IPS-15b (cell line): ENCODE results near the gene PGBD1.

Source experiments
- H3K27me3 ChIP-seq: one replicate; pipeline ENCODE4 v1.6.1; 2013; ENCODE audit warnings: low read length; ENCODE audit not compliant: control insufficient read depth, insufficient read depth
- H3K36me3 ChIP-seq: one replicate; pipeline ENCODE4 v1.6.1; 2013; ENCODE audit warnings: low read length; ENCODE audit not compliant: control insufficient read depth, insufficient read depth
- H3K4me1 ChIP-seq: one replicate; pipeline ENCODE4 v1.6.1; 2013; ENCODE audit warnings: mild to moderate bottlenecking, low read length; ENCODE audit not compliant: control insufficient read depth, insufficient read depth
- H3K4me3 ChIP-seq: one replicate; pipeline ENCODE4 v1.5.1; 2013; ENCODE audit warnings: low read depth, low read length
- H3K9ac ChIP-seq: one replicate; pipeline ENCODE4 v1.6.1; 2013; ENCODE audit warnings: low read depth, mild to moderate bottlenecking, low read length
- H3K9me3 ChIP-seq: one replicate; pipeline ENCODE4 v1.6.1; 2013; ENCODE audit warnings: mild to moderate bottlenecking, low read length; ENCODE audit not compliant: control insufficient read depth, insufficient read depth

The PGBD1 gene

DNA sequence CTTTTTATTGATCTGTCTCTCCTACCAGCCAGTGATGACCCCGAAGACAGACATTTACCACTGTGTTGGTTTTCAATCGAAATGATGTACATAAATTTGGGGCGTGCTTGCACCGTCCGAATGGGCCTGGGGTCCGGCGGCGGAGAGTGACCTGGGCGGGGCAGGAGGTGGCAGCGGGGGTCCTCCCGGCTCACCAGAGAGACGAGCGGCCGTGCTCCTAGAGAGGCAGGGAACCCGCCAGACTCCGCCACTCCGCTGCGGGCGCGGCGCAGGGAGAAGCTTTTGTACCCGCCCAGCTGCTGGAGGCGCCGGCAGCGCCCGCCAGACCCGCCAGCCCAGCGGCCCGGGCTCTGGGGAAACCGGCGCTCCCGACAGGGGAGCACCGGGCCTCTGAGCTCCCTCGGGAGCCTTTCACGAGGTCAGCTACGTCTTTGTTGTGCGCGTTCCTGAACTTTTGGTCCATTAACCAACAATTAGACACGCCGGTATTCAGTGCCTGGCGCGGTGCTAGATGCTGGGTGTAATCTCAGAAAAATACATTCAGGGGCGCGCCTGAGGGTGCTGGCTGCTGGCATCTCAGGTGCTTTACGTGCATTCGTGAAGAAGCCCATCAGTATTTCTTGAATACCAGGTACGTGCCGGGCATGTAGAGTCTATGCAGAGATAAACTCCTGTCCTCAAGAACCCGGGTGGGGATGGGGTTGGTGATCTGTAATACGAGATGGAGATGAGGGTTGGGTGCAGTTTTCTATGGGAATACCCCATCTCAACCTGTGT lies at the start of gene PGBD1:
Gene PGBD1 (plus strand): TSS at position 285 of the 777 bp plus-strand sequence. CDS start 2,242 bp downstream, outside the sequence.
- Histone ChIP-seq H3K4me1 (peaks cover 3% of the 10 kb centered on the region), H3K4me3 (peak within 1 kb of the TSS; percentile 86), H3K27me3 (no peaks in the 10 kb centered on the region), H3K36me3 (peaks cover 6% of the 10 kb centered on the region), H3K9ac (peak within 1 kb of the TSS; percentile 71), H3K9me3 (no peaks in the 10 kb centered on the region)

GRCh38 chr6:28232785-28233184 lies 48.6 kb upstream of the PGBD1 start:
- Histone ChIP-seq H3K27me3 (no peaks in the 10 kb centered on the region), H3K4me3 (no peak overlapping the region), H3K36me3 (peaks cover 9% of the 10 kb centered on the region), H3K9me3 (no peaks in the 10 kb centered on the region), H3K4me1 (no peaks in the 10 kb centered on the region), H3K9ac (no peak overlapping the region)

GRCh38 chr6:28235912-28236452 lies 45.4 kb upstream of the PGBD1 start:
- Histone ChIP-seq H3K27me3 (no peaks in the 10 kb centered on the region), H3K4me3 (no peak overlapping the region), H3K9me3 (no peaks in the 10 kb centered on the region), H3K9ac (no peak overlapping the region), H3K36me3 (no peaks in the 10 kb centered on the region), H3K4me1 (no peaks in the 10 kb centered on the region)

GRCh38 chr6:28239636-28240035 lies 41.7 kb upstream of the PGBD1 start:
- H3K36me3 ChIP-seq = no peaks in the 10 kb centered on the region
- no peaks in the 10 kb centered on the region for H3K9me3 ChIP-seq
- H3K4me3 ChIP-seq = no peak overlapping the region
- no peaks in the 10 kb centered on the region for H3K27me3 ChIP-seq
- H3K9ac ChIP-seq = no peak overlapping the region
- no peaks in the 10 kb centered on the region for H3K4me1 ChIP-seq

GRCh38 chr6:28240471-28240870 lies 40.9 kb upstream of the PGBD1 start:
- no peaks in the 10 kb centered on the region for H3K4me1 ChIP-seq
- H3K4me3 ChIP-seq = no peak overlapping the region
- peaks cover under 1% of the 10 kb centered on the region for H3K36me3 ChIP-seq
- no peak overlapping the region for H3K9ac ChIP-seq
- no peaks in the 10 kb centered on the region for H3K27me3 ChIP-seq
- H3K9me3 ChIP-seq = no peaks in the 10 kb centered on the region

DNA sequence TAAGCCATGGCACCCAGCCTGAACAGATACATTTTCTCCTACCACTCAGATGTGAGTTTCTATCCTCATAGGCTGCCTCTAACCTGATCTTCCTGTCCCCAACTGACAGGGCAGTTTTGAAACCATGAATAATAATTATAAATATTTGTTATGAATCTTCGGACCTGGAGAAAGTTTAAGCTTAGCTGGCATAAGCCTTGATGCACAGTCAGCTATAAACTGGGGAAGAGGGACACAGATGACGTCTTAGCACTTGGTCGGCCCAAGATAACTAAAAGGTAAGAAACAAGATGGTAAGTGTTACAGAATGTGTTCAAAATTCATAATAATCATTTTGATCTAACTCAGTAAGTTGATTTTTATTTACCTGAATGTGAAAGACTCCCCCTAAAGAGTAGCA lies 37.4 kb upstream of the PGBD1 start:
- H3K9ac ChIP-seq = no peak overlapping the region
- H3K9me3 ChIP-seq = no peaks in the 10 kb centered on the region
- no peaks in the 10 kb centered on the region for H3K4me1 ChIP-seq
- no peaks in the 10 kb centered on the region for H3K27me3 ChIP-seq
- H3K36me3 ChIP-seq = peaks cover 3% of the 10 kb centered on the region
- no peak overlapping the region for H3K4me3 ChIP-seq

GRCh38 chr6:28245206-28245941 lies 36.0 kb upstream of the PGBD1 start:
- Histone ChIP-seq H3K4me3 (no peak overlapping the region), H3K36me3 (peaks cover 3% of the 10 kb centered on the region), H3K27me3 (no peaks in the 10 kb centered on the region), H3K9ac (no peak overlapping the region), H3K9me3 (no peaks in the 10 kb centered on the region), H3K4me1 (no peaks in the 10 kb centered on the region)

GRCh38 chr6:28248916-28249315 lies 32.5 kb upstream of the PGBD1 start:
- Histone ChIP-seq H3K36me3 (peaks cover 3% of the 10 kb centered on the region), H3K4me3 (no peak overlapping the region), H3K27me3 (no peaks in the 10 kb centered on the region), H3K9ac (no peak overlapping the region), H3K4me1 (peaks cover 4% of the 10 kb centered on the region), H3K9me3 (no peaks in the 10 kb centered on the region)

GRCh38 chr6:28250747-28251146 lies 30.6 kb upstream of the PGBD1 start:
- Histone ChIP-seq H3K9me3 (no peaks in the 10 kb centered on the region), H3K4me1 (peaks cover 4% of the 10 kb centered on the region), H3K36me3 (no peaks in the 10 kb centered on the region), H3K9ac (no peak overlapping the region), H3K4me3 (peak overlapping the region; percentile 97), H3K27me3 (no peaks in the 10 kb centered on the region)

DNA sequence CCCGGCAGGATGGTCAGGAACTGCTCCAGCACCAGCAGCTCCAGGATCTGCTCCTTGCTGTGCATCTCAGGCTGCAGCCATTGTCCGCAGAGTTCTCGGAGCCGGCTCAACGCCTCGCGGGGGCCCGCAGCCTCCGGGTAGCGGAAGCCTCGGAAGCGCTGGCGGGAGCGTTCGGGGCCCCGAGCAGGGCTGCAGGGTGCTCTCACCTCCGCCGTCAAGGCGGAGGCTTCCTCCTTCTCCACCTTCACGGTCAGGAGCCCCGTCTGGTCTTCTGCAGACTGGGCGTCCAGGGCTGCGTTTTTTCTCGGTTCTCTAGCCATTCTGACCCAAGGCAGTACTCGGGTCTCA lies 29.7 kb upstream of the PGBD1 start:
- peak overlapping the region; percentile 97 for H3K4me3 ChIP-seq
- H3K27me3 ChIP-seq = no peaks in the 10 kb centered on the region
- H3K9ac ChIP-seq = peak overlapping the region; percentile 61
- H3K4me1 ChIP-seq = peaks cover 4% of the 10 kb centered on the region
- H3K36me3 ChIP-seq = no peaks in the 10 kb centered on the region
- H3K9me3 ChIP-seq = no peaks in the 10 kb centered on the region

DNA sequence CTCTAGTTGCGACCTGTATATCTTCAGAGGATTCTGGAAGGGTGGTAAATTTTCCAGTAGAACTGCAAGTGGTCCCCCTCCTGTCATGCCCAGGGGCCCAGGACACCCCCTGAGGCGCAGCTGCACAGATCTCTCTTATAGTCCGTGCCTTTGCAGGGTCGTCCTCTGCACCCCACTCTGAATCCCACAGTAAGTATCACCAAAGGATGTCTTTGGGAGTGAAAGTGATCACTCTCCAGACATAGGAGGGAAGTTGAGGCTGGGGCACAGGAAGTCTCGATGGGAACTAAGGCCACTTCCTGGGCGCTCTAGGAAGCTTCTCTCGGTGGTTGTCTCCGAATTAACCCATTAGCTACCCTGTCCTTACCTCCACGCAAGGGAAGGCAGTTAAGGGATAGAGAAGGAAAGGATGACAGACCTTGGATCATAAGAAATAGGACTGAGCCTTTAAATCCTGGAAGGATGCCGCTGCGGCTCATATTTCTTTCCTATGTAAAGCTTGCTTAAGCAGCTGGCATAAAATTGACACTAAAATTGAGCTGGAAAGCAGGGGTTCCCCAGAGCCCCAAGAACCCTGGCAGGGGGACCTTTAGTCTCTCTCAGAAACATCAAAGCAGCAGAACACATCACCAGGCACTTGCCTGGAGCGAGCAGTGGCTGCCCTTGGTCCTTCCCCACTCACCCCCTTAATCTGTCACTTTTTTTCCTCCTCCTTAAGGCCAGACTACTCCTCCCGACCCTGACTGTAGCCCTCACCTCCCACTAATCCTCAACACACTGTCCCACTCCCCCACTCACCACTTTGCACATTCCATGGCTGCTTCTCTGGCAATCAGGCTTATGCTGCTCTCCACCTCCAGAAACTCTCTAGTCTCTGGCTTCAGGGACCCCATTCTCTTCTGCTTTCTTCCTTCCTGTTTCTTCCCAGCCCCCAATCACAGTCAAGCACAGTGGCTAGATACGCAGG lies 29.1 kb upstream of the PGBD1 start, which contains the start of gene ZKSCAN4:
Gene ZKSCAN4 (minus strand): TSS at position 261 of the 967 bp plus-strand sequence. CDS start 289 bp downstream, outside the sequence.
- Histone ChIP-seq H3K4me1 (peaks cover 4% of the 10 kb centered on the region), H3K9me3 (no peaks in the 10 kb centered on the region), H3K4me3 (peak within 1 kb of the TSS; percentile 97), H3K9ac (peak within 1 kb of the TSS; percentile 61), H3K36me3 (no peaks in the 10 kb centered on the region), H3K27me3 (no peaks in the 10 kb centered on the region)
